Stimulated activated CD4-positive, alpha-beta T cell treated with anti-CD3 and anti-CD28 coated beads, Interleukin-1b, Interleukin-23, amount 100 ng/mL, for 48 hours (primary cell): ENCODE results near the gene CPZ.
"Not testable (repeated sequence)": the region's sequence is repeated elsewhere in the genome, so short reads cannot be mapped to it uniquely, and the experiment has no call there.

Experiments
- DNase-seq: peaks from one replicate; pipeline ENCODE4 v3.0.0-alpha.2; 2020

The CPZ gene

DNA sequence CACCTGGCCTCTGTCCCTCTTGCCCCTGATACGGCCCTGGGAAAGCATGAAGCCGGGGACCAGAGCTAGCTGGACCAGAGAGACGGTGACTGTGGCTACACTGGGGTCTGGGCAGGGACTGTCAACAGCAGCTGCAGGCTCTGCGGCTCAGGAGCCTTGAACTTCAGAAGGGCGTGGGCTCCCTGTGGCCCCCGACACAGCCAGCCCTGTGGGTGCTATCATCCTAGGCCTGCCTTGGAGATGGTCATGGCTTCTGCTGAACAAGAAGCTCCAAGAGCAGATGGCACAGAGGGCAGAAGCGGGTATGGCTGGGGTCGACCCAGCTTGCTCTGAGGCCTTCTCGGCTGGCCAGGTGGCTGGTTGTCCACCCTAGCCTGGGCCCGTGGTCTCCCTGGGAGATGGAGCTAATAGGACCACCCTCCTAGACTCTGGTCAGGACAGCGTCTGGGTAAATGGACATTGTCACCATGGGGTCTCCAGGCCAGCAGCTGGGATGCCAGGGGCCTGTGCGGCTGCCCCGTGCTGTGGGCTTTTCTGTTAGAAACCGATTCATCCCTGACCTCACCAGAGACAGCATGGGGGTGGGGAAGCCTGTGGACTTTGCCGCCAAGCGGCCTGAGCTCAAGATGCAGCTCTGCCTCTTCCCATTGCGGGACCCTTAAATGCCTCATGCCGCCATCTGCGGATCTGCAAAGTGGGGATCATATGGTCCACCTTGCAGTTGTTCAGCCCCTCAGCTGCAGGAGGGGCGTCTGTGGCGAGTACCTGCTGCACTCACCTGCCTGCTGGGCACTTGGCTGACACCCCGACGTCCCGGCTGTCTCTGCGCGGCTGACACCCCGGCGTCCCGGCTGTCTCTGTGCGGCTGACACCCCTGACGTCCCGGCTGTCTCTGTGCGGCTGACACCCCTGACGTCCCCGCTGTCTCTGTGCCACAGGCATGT, 21.1 kb downstream of the CPZ start:
- DNase-seq = no peak

DNA sequence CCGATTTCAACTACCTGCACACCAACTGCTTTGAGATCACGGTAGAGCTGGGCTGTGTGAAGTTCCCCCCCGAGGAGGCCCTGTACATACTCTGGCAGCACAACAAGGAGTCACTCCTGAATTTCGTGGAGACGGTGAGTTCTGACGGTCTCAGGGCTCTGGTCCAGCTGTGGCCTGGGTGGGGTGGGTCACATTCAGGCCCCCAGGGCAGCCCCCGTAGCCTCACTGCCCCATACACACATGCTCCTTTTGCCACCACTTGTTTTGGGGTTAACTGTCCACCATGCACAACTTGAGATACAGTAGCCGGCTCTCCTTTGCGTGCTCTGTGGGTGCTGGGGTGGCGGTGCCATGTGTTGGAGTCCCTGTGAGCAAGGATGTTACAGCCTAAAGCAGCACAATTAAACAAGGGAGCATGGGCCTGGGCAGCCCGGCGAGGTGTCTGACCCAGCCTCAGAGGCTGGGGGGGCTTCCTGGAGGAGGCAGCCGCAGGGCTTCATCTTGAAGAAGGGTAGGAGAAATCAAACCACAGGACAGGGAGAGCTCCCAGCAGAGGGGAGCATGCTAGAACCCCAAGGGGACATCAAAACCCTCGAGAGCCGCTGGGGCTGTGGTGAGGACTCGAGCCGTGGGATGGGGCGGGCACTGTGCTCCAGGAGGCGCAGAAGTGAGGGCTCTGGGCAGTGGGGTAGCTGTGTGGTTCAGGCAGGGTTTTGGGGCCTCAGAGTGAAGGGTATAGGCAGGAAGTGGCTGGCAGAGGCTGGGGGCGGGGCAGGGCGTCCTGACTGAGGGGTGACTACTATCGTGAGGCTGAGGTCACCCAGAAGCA, 22.0 kb downstream of the CPZ start:
- no peak for DNase-seq

DNA sequence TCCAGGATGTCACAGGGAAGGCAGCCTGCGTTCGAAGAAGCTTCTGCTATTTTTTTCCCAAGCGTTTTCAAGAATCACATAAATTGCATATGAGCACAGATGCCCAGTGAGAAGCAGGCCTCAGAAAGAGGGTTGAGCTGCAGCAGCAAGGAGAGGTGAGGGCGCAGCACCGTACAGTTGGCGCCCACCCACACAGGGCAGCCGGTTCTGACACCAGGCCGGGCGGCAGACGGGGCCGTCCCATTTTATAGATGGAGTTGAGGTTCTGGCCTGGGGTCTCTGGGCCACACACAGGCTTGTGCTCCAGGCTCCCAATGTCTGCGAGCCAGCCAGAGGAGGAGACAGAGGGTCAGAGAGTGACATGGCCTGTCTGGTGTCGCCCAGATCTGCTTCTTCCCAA, 22.8 kb downstream of the CPZ start:
- no peak for DNase-seq

GRCh38 chr4:8615921-8616787, 23.6 kb downstream of the CPZ start:
- DNase-seq = no peak

GRCh38 chr4:8616831-8617230, 24.3 kb downstream of the CPZ start:
- DNase-seq = no peak

DNA sequence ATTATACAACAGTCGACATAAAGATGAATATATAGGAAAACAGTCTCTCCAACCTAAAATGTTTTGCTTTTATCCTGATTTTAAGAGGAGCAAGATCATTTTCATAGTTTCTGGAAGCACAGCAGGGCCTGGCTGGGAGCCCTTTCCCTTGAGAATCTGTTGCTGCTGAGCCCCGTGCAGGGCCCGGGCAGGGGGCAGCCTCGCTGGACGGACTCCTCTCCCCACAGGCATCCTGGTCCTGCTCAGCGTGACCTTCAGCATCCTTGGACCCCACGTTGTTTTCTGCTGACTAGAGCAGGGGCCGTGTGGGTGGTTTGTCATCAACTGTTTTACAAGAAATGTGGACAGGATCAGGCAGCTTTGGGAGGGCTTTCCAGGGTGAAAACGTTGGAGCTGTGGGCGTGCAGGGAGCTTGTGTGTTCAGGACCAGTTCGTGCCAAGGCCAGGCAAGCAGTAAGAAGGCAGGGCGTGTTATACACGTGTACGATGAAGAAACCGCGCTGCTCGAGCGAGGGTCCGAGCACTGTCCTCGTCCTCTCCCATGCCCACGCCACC, 25.0 kb downstream of the CPZ start:
- DNase-seq = no peak

DNA sequence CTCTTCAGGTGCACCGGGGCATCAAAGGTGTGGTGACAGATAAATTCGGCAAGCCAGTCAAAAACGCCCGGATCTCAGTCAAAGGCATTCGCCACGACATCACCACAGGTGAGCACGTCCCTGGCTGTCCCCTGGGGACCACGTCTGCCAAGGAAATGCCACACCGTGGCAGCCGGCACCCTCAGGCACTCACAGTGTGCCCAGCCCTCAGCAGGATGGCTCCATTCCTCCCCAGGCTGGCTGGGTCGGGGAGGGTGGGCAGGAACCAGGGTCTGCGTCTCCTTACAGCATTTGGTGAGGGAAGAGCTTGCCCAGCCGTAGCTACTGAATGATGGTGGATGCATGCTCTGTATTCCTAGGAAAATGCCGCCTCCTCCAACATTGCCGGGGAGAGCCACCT, 25.9 kb downstream of the CPZ start:
- no peak for DNase-seq

DNA sequence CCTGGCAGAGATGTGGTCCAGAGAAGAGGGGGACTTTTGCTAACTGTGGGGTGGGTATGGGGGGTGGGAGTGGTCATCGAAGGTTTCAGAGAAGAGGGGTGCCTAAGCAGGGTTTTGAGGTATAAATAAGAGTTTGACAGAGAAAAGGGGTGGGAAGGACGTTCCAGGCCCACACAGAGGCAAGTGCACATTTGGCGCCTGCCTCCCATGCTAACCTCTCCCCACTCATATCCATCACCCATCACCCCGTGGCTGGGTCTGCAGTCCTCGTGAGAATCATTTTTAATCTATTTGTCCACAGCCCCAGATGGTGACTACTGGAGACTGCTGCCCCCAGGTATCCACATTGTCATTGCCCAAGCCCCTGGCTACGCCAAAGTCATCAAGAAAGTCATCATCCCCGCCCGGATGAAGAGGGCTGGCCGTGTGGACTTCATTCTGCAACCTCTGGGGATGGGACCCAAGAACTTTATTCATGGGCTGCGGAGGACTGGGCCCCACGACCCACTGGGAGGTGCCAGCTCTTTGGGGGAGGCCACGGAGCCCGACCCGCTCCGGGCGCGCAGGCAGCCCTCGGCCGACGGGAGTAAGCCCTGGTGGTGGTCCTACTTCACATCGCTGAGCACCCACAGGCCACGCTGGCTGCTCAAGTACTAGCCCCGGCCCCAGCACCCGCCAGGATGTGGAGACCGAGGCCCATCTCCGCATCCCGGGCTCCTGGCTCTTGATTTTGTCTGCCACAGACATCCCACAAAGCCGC, 26.6 kb downstream of the CPZ start:
- DNase-seq = no peak

DNA sequence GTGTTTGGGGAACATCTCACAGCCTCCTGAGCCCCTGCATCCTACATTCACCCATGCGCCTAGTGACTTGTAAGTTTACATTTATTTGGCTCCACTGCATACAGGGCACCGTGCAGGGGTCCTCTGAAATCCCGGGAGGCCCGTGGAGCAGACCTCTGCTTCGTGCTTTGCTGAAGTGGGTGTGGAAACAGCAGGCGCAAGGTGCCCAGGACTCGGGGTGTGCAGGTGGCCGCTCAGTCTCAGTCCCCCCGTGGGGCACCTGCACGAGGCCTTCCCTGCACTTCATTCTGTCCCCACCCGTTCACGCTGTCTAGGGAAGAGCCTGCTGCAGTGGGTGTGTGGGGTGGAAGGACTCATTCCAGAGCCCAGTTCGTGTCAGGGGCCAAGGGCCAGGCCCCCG, 28.6 kb downstream of the CPZ start:
- DNase-seq = not testable (repeated sequence)

DNA sequence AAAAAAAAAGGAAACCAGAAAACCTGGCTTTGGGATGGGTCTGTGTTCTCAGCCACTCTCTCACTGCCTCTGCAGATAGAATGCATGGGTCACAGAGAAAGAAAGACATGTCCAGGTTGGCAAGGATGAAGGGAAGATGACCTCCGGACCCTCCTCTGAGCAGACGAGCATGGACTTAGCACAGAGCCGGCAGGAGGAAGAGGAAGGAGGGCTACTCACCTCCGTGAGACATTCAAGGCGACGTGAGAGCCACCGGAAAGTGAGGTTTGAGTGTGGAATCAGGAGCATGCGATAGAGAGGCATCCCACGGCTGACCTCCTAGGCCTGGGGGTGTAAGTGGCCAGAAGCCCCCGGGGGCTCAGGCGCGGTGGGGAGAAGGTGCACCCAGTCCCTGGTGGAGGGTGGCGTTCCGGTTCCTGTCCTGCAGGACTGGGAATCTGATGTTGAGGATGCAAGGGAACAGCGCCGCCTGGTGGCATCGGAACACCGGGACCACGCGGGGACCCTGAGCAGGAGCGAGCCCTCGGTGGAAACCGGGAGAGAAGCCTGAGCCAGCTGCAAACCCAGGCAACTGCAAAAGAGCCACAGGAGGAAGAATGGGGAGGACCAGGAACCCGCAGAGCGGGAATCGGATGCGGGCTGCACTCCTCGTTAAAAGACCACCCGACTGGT, 32.2 kb downstream of the CPZ start:
- DNase-seq = not testable (repeated sequence)

DNA sequence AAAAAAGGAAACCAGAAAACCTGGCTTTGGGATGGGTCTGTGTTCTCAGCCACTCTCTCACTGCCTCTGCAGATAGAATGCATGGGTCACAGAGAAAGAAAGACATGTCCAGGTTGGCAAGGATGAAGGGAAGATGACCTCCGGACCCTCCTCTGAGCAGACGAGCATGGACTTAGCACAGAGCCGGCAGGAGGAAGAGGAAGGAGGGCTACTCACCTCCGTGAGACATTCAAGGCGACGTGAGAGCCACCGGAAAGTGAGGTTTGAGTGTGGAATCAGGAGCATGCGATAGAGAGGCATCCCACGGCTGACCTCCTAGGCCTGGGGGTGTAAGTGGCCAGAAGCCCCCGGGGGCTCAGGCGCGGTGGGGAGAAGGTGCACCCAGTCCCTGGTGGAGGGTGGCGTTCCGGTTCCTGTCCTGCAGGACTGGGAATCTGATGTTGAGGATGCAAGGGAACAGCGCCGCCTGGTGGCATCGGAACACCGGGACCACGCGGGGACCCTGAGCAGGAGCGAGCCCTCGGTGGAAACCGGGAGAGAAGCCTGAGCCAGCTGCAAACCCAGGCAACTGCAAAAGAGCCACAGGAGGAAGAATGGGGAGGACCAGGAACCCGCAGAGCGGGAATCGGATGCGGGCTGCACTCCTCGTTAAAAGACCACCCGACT, 37.8 kb downstream of the CPZ start:
- not testable (repeated sequence) for DNase-seq

DNA sequence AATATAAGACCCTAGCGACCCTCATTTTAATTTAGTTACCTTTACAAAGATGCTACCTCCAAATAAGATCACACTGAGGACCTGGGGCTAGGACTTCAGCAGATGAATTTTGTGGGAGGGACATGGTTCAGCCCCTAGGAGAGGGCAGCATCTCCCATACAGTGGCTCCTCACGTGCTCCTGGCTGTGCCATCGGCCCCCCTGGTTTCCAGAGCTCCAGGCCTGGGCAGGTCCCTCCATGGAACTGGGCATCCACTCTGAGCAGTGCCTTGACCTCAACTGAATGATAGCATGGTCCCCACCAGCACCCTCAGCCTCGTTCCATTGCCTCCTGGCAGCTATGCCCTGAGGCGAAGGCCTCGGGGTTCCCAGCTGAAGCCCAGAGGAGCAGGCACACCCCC, 39.3 kb downstream of the CPZ start:
- DNase-seq = not testable (repeated sequence)

DNA sequence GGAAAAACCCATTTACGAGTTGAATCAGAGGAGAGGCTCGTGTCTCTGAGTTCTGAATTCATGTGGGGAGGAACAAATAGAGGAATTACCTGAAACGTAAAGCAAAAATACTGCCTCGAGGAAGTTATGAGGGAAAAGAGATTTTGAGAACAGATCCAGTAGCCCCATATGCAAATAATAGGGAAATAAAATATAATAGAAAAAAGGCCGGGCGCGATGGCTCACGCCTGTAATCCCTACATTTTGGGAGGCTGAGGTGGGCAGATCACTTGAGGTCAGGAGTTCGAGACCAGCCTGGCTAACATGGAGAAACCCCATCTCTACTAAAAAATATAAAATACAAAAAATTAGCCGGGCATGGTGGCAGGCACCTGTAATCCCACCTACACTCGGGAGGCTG, 42.2 kb downstream of the CPZ start:
- not testable (repeated sequence) for DNase-seq

- not testable (repeated sequence) for DNase-seq
Measured at GRCh38 chr4:8635897-8636554, 43.5 kb downstream of the CPZ start.

DNA sequence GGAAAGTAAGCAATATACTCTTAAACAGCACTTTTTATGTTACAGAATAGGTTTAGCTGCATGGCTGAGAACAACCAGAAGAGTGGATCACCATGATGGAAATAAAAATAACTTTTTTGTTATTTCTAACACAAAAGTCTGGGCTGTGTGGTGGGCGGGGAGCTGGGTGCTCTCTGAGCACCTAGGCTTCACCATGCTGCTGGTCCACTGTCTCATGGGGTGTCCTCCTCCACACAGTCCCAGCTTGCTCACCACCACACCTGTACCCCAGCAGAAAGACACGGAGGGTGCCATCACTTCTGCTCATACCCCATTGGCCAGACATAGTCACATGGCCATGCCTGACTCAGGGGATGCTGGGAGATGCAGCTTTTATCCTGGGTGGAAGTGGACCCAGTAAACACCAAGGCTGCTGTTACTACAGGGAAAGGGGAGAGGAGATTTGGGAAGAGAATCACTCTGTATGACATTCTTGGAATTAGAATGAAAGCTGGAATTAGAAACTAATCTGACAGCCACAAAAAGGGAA, 45.0 kb downstream of the CPZ start:
- no peak for DNase-seq

DNA sequence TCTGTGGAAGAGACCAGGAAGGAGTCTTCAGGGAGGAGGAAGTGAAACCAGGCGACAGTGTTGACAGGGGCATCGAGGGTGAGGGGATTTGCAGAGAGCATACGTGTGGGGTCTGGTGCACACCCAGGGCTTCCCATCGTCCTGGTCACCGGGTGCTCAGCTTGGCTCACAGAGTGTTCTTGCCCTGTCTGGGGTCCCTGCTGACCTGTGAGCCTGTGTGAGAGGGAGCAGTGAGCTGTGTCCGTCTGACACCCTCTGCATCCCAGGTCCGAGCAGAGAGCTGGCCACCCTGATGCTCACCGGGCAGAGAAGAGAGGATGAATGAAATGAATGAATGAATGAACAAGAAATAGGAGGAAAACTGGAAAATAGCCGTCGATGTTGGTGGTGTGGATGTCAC, 46.5 kb downstream of the CPZ start:
- DNase-seq = no peak

DNA sequence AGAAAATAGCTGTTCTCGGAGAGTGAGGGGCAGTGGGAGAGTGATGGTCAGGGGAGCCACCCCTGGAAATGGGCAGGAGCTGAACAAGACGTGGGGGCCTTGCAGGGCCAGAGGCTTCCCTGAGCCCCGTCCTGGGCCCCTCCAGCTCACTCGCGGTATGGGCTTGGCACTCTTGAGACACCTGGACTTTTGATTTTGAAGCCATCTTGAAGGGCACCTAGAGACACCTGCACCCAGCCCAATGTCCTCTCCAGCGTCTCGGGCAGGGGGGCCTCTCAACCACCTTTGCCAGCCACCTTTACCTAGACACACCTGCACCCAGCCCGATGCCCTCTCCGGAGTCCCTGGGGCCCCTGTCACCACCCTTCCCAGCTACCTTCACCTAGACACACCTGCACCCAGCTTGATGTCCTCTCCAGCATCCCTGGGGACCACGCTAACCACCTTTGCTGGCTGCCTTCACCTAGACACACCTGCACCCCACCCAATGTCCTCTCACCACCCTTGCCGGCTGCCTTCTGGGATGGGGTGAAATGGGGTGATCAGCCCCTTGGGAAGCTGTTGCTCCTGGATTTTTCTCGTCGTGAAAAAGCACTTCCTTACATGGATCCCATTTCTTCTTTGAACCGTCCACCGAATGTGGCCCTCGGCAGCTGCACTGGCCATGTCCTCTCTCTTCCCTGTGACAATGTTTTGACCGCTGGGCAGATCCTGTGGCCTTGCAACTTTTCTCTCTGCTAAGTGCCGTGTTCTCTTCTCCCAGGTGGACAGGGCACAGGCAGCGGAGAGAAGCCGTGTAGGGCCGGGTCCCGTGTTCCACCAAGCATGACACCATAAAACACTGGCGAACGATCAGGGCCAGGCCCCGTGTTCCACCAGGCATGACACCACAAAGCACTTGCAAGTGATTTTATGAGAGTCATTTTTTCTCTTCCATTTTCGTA, 47.5 kb downstream of the CPZ start:
- no peak for DNase-seq

DNA sequence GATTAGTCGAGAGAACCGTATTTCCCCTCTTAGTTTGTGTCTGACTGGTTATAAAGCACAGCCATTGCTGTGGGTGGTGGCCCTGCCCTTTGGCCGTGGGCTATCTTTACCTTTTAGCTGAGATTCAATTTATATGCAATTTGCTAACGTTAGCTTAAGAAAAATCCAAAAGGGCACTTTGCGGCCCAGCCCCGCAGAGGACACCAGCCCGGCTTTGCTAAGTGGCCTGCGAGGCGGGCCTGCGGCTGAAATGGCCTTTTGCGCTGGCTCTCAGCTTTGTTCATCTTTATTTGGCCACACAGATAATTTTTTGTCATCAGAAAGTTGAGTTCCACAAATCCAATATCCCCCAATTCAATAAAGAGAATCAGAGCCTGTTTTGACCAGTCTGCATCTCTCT, 48.3 kb downstream of the CPZ start:
- no peak for DNase-seq

DNA sequence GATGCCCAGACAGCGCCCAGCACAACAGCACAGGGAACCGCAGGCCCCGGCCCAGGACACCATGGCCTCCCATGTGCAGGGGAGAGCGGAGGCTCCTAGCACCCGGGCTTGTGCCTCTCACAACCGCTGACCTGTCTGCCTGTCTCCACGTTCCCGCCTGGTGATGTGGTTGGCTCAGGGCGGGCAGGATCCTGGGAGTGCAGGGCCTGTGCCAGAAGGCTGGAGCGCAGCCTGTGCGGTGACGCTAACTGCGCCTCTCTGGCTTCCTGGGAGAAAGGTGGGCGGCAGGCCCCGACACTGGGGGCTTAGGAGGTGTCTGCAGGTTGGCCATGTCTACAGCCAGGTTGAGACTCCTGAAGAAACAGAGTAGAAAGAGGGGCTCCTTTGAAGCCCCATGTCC, 48.7 kb downstream of the CPZ start:
- DNase-seq = no peak
